Measurements from ENCODE around the gene CACNG7.
"Not testable (repeated sequence)": the region's sequence is repeated elsewhere in the genome, so short reads cannot be mapped to it uniquely, and the experiment has no call there.

Gene CACNG7

DNA sequence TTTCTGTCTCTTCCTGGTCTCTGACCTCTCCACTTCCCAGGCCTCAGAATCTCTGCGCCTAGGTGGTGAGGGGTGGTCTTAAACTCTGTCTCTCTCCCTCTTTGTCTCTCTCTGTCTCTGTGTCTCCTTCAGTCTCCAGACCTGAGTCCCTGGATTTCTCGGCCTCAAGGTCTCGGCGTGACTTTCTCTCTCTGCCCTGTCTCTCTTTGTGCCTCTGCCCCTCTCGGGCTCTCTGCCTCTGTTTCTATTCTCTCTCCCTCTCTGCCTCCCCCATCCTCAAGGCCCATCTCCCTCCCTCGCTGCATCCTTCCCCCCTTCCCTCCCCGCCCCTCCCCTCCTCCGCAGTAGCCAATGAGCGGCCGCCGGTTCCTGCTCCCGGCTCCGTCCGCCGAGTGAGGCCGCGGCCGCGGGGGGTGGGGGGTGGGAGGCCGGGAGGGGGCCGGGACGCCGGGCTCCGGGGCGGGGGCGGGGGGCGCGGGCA lies at the start of gene CACNG7:
Gene CACNG7 (plus strand): TSS at position 344 of the 481 bp plus-strand sequence. CDS start 3,554 bp downstream, outside the sequence.
- DNase-seq = no peak

- DNase-seq = no peak
Measured at GRCh38 chr19:53864308-53864836, 44.7 kb upstream of the CACNG7 start.

DNA sequence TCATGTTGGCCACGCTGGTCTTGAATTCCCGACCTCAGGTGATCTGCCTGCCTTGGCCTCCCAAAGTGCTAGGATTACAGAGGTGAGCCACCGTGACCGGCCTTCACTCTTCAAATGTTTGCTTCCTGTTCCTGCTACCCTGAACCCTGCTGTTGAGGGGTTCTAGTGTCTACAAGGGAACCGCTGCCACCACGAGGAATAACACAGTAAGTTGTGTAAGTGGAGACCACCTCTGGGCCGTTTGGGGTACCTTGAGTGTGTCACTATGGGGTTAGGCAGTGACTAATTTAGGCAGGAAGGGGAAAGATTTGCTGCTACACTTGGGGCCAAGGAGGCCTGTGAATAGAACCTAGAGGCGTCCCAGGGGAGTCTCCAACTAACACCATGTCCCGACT lies 43.6 kb upstream of the CACNG7 start:
- no peak for DNase-seq

GRCh38 chr19:53865918-53866864 lies 42.9 kb upstream of the CACNG7 start:
- DNase-seq = peak; percentile 79

GRCh38 chr19:53866865-53867224 lies 42.2 kb upstream of the CACNG7 start:
- no peak for DNase-seq

DNA sequence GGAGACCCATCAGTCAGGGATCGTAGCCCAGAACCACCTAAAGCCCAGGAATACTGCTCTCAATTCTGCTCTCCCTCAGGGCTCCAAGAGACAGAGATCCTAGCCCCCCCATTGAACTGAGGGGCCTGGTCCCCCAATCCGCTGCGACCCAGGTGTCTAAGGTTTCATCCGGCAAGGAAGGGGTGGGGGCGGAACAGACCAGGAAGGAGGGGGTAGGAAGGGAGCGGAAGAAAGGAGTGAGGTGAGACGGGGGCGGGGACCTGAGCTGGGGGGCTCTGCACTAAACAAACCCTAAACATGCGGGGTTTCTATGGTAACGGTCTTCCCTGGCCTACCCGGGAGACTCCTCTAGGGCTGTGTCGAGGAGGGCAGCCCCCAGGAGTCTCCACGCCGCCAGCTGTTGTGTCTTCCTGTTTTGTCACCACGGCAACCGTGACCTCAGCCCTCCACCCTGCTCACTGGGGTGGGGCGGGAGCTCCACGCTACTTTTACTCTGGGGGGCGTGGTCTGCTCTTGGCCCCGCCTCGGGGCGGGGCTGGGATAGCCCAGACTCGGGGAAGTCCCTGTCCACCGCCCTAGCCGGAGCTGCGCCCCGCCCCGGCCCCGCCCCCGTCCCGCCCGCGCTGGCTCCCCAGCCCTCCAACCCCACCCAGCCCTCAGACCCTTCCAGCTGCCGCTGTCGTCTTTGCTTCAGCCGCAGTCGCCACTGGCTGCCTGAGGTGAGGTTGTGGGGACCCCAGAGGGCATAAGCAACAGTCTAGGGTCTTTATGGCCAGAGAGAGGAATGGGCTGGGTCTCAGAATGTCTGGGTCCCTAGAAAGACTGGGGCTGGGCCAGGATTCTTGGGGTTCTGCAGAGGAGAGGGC lies 41.6 kb upstream of the CACNG7 start, which contains the start of gene MYADM:
Gene MYADM (plus strand): TSS at position 659 of the 866 bp plus-strand sequence. CDS start 5,647 bp downstream, outside the sequence.
- DNase-seq = peak; percentile 99

DNA sequence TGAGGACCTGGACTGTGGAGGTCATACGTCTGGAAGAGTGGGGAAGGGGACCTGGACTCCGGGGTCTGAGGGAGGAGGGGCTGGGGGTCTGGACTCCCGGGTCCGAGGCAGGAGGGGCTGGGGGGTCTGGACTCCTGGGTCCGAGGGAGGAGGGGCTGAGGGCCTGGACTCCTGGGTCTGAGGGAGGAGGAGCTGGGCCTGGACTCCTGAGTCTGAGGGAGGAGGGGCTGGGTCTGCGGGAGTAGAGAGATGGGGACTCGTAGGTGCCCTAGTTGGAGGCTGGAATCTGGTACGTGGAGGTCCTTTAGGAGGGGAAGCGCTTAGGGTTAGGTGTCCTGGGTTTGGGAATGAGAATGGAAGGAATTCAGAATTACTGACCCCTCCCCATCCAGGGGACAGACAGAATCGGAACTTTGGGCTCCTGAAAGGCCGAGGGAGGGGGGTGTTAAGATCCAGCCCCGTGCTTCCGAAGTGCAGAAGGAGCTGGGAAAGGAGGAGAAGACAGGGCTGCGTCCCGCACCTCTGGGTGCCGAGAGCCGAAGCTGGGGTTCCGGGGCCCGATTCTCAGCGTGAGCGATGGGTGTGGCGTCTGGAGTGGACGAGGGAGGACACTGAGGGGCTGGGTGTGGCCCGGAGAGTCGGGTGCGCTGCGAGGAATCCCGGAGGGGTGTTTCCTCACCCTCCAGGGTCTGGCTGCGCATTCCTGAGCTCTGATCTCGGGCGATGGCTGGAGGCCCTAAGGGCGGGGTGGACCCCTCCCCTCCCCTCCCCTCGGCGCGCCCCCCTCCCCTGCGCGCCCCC lies 40.8 kb upstream of the CACNG7 start:
- DNase-seq = peak; percentile 29

GRCh38 chr19:53868892-53869804 lies 39.9 kb upstream of the CACNG7 start:
- peak; percentile 87 for DNase-seq

GRCh38 chr19:53869805-53870484 lies 39.1 kb upstream of the CACNG7 start:
- DNase-seq = not testable (repeated sequence)

DNA sequence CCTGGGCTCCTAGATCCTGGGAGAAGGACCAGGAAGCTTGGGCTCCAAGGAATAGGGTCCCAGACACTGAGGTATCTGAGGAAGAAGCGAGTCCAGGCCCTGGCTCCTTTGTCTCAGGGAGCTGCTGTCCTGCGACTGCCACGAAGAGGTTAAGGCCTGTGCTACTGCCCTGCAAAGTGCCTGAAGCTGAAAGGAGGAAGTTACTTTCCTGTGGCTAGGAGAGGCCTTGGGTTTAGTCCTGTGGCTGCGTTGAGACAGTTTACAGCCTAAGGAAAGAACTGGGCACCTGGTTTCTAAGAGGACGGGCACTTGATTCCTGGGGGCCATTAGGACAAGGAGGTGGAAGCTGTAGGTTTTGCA lies 38.6 kb upstream of the CACNG7 start:
- DNase-seq = no peak

DNA sequence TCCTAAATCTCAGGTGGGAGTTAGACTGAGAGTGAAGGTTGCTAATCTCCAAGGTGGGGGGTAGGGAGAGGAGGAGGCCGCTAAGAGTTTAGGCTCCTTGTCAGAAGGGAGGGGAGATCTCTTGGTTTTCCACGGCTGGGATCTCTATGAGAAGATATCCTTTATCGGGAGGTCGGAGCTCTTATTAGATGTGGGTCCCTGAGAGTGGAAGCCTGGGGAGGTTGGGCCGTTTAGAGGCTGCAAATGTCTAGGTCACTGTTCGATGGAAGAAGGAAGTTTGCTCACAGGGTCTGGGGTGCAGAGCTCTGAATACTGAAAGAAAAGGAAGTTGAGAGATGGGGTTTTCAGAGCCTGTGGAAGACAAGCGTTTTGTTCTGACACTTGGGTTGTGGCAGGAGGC lies 37.6 kb upstream of the CACNG7 start:
- no peak for DNase-seq

DNA sequence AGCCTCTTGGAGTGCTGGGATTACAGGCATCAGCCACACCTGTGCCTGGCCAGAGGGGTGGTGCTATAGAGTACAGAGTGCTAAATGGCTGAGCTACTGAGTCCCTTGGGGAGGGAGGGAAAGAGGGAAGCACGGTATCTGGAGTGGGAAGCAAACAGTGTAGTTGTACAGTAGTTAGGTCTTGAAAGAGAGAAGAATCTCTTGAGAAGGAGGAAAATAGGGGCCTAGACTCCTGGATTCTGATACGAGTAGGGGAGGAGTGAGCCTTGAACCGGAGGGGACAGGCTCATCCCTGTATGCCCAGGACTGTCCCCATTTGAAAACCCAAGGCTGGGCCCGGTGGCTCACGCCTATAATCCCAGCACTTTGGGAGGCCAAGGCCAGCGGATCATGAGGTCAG lies 36.3 kb upstream of the CACNG7 start:
- no peak for DNase-seq

- no peak for DNase-seq
Measured at GRCh38 chr19:53873773-53874605, 35.1 kb upstream of the CACNG7 start.

GRCh38 chr19:53874606-53874990 lies 34.5 kb upstream of the CACNG7 start:
- DNase-seq = no peak

GRCh38 chr19:53875602-53876325 lies 33.3 kb upstream of the CACNG7 start:
- no peak for DNase-seq

DNA sequence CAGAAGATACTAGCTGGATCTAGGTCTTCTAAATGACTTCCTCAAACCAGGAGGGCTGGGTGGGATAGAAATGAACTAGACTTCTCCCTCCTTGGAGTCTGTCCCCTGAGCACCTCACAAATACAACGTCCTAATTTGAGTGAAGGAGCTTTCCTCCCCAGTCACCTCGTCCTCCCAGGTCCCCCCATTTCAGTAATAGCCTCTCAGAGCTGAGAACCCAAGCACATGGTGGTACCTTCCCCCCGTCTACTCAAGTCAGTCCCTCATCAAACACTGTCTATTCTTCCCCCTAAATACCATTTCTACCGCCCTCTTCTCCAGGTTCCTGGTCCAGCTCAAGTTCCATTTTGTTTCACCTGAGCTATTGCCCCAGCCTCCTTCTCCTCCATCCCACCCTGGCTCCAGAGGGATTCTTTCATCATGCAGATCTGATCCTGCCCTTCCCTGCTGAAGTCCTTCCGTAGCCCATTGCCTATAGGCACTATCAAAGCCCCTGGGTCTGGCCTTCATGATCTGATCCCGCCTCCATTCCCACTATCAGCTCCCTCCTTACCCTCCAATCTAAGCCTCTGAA lies 32.3 kb upstream of the CACNG7 start:
- no peak for DNase-seq

GRCh38 chr19:53877361-53877766 lies 31.7 kb upstream of the CACNG7 start:
- DNase-seq = peak; percentile 27

DNA sequence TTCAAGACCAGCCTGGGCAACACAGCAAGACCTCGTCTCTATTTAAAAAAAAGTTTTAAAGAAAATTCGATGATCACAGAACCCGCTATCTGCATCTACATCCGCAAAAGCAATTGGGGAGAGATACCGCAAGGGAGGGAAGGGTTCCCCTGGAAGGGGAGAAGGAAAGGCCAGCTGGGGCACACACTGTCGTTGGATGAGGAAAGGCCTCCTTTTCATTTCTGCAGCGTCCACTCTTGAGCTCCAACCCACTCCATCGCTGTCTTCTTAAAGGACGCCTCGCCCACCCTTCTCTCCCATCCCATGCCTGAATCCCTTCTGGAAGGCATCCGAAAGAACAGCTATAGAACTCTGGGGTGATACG lies 30.3 kb upstream of the CACNG7 start:
- no peak for DNase-seq

All from activated CD4-positive, alpha-beta T cell treated with anti-CD3 and anti-CD28 coated beads, Interleukin-10, Interleukin-2, amounts not matched to agents 100 ng/mL and 50 ng/mL, durations not matched to agents 16 hours and 8 hours (primary cell).